Airway epithelial cell (primary cell): ENCODE data around the gene PROSER1. TPM values are rescaled to one million over a fixed set of nuclear protein-coding genes. Genes with fewer than 3 reads are reported as not detected.

ENCODE experiments used
- total RNA-seq: library from RNA; depleted of rRNA; stranded (reverse); fragments of >200 nt; gene quantifications from 2 replicates; pipeline ENCODE4 v1.2.3, GENCODE V29; 2015

Gene PROSER1
- total RNA-seq: 9.5 and 18.3 TPM in 2 replicates

DNA sequence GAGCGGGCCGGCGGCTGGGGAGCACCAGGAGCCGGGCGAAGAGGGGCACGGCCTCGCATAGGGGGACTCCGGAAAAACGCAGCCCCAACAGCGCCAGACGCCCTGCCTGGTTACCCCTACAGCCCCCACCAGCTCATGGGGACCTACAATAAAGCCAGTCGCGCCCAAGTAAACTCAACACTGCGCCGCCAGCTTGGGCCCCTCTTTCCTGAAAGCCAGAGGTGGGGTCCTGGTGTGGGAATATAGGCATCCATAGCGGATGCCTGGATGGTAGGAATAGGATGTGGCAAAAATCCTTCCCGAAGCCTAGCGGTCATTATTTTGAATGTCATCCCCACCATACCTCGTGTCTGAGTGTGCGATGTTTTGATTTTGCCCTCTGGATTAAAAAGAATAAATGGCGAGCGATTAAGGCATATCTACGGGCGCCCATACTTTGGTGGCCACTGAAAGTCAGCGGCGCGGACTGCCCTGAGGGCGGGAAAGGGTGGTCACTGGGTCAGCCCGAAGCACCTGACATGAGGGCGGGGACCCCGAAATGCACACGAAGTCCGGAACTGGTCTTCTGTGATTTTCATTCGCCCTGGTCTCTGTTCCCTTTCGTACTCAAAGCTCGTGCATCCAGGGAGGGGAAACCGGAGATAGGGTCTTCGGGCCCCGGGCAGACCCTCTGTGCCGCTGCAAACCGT lies at the start of gene PROSER1, which contains the start of gene NHLRC3:
Gene PROSER1, minus strand, starts transcription at position 210 of the 689 bp plus-strand sequence. CDS start 847 bp downstream, outside the sequence.
Gene NHLRC3, plus strand, starts transcription at position 577 of the 689 bp plus-strand sequence. CDS start 184 bp downstream, outside the sequence.

DNA sequence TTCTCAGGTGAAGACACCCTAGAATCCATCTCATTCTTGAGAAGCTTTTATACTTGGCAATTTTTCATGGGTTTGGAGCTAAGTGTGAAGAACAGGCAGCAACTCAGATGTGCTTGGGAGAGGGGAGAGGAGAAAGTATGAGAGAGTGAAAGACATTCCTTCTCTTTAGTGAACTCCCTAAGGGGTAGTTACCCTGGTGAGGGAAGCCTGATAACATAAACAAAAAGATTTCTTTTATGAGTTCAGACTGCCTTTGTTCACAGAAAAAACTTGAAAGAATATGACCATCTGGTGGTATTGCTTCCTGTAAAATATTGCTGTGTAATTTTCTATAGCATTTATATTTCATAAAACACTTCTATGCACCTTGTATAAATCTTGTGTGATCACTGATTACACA lies 47.2 kb downstream of the PROSER1 start, which contains the start of gene STOML3:
Gene STOML3, minus strand, starts transcription at position 139 of the 400 bp plus-strand sequence. Its CDS starts 110 bp downstream, at position 29.

Other genes with a start within 250 kb of the PROSER1 start
- gene STOML3, start 47.3 kb downstream of the PROSER1 start, total RNA-seq: not detected in 2 replicates
- 3.5 and 6.7 TPM in 2 replicates for gene NHLRC3, start 367 bp upstream of the PROSER1 start, total RNA-seq